T-helper 1 cell treated with Interleukin-12 subunit alpha and Interleukin-12 subunit beta and Interleukin-4 antibody, amounts not matched to agents 30 μg/mL and 1 μg/mL, for 36 hours (primary cell): ENCODE results near the gene PPIB.

Source experiments
- H3K27ac Mint-ChIP-seq: one replicate; pipeline ENCODE4 v1.8.0; 2021; ENCODE audit warnings: mild to moderate bottlenecking, mixed read lengths
- H3K27me3 Mint-ChIP-seq: one replicate; pipeline ENCODE4 v1.8.0; 2021; ENCODE audit warnings: low read depth, mixed read lengths
- H3K36me3 Mint-ChIP-seq: one replicate; pipeline ENCODE4 v1.8.0; 2021; ENCODE audit warnings: low read depth, mixed read lengths
- H3K4me1 Mint-ChIP-seq: one replicate; pipeline ENCODE4 v1.8.0; 2021; ENCODE audit warnings: low read depth, mixed read lengths
- H3K4me3 Mint-ChIP-seq: one replicate; pipeline ENCODE4 v1.8.0; 2021; ENCODE audit warnings: mild to moderate bottlenecking, moderate library complexity, mixed read lengths
- H3K9me3 Mint-ChIP-seq: one replicate; pipeline ENCODE4 v1.8.0; 2021; ENCODE audit warnings: mixed read lengths

PPIB gene

GRCh38 chr15:64166102-64166890 lies 3.5 kb upstream of the PPIB start:
- Mint-ChIP-seq H3K27me3 (no peaks in the 10 kb centered on the region), H3K4me1 (peaks cover 29% of the 10 kb centered on the region), H3K4me3 (no peak overlapping the region), H3K36me3 (peaks cover 18% of the 10 kb centered on the region), H3K27ac (peak overlapping the region; percentile 62), H3K9me3 (no peaks in the 10 kb centered on the region)

- Mint-ChIP-seq H3K27me3 (no peaks in the 10 kb centered on the region), H3K27ac (peak overlapping the region; percentile 98), H3K36me3 (peaks cover 20% of the 10 kb centered on the region), H3K4me3 (peak overlapping the region; percentile 38), H3K9me3 (no peaks in the 10 kb centered on the region), H3K4me1 (peaks cover 37% of the 10 kb centered on the region)
These were observed 1.6 kb upstream of the PPIB start for GRCh38 chr15:64164436-64164835.

DNA sequence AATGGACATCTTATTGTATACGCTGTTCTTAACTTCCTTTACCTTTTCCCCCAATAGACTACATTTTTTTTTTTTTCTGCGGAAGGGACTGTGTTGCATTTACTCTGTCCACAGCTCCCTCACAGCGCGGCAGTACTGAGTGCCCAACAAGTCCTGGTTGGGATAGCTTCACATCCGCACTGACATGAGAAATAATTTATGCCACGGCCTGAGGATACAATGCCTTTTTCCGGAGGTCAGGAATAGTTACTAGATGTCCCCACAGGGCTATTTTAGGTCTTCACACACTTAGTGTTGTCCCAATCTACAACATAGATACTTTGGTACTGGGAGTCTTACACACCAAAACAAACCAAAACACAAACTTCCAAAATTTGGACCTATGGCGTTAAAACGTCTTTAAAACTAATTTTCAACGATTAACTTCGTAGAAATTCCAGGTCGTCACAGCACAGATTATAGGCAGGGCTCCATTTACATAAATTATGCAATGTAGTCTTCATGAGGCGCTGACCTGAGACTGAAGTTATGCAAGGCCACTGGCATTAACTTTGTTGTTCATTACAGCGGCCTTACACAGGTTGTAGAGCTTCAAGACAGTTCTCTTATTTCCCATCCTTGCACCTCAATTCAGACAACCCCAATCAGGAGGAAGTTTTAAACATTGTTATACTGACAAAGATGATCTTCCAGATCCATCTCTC lies 989 bp upstream of the PPIB start:
- no peaks in the 10 kb centered on the region for H3K27me3 Mint-ChIP-seq

GRCh38 chr15:64162478-64162868 lies 349 bp downstream of the PPIB start:
- peaks cover 46% of the 10 kb centered on the region for H3K4me1 Mint-ChIP-seq
- H3K4me3 Mint-ChIP-seq: peak overlapping the region; percentile 85

More for the DNA sequence above, 989 bp upstream of the PPIB start:
- Mint-ChIP-seq H3K27ac (peak overlapping the region; percentile 98), H3K36me3 (peaks cover 26% of the 10 kb centered on the region), H3K4me1 (peaks cover 39% of the 10 kb centered on the region), H3K9me3 (no peaks in the 10 kb centered on the region), H3K4me3 (peak overlapping the region; percentile 93)

DNA sequence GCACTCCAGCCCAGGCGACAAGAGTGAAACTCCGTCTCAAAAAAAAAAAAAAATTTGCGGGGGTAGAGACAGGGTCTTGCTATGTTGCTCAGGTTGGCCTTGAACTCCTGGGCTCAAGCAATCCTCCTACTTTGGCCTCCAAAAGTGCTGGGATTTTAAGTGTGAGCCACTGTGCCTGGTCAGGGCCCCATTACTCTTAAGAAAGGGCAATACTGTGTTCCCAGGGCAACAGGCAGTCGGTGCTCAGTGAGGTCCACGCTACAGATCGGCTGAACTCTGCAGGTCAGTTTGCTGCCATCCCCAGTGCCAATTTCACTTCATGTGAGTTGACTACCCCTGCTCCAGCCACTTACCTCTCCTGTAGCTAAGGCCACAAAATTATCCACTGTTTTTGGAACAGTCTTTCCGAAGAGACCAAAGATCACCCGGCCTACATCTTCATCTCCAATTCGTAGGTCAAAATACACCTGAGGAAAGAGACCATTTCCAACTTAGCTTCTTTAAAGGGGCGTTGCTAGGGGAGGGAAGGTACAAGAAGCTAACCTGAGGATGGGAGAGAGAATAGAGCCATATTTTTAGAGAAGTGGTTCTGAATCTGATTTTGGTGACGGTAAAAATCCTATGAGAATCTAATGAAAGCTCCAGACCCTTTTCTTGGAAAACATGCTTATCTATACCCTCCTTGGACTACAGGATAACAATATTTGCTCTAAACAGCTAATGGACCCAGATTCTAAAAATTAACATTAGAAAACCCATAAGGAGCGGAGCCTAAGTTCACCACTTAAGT lies 939 bp downstream of the PPIB start:
- H3K27ac Mint-ChIP-seq: peak overlapping the region; percentile 87
- H3K27me3 Mint-ChIP-seq: no peaks in the 10 kb centered on the region
- no peaks in the 10 kb centered on the region for H3K9me3 Mint-ChIP-seq
- peaks cover 42% of the 10 kb centered on the region for H3K36me3 Mint-ChIP-seq
- H3K4me1 Mint-ChIP-seq: peaks cover 45% of the 10 kb centered on the region
- peak overlapping the region; percentile 85 for H3K4me3 Mint-ChIP-seq

More at GRCh38 chr15:64162478-64162868, 349 bp downstream of the PPIB start:
- H3K36me3 Mint-ChIP-seq: peaks cover 38% of the 10 kb centered on the region
- no peaks in the 10 kb centered on the region for H3K9me3 Mint-ChIP-seq
- H3K27me3 Mint-ChIP-seq: no peaks in the 10 kb centered on the region
- peak overlapping the region; percentile 87 for H3K27ac Mint-ChIP-seq

- no peak overlapping the region for H3K27ac Mint-ChIP-seq
- no peaks in the 10 kb centered on the region for H3K9me3 Mint-ChIP-seq
- no peak overlapping the region for H3K4me3 Mint-ChIP-seq
- H3K36me3 Mint-ChIP-seq: peaks cover 54% of the 10 kb centered on the region
- H3K4me1 Mint-ChIP-seq: peaks cover 29% of the 10 kb centered on the region
- peaks cover under 1% of the 10 kb centered on the region for H3K27me3 Mint-ChIP-seq
These were observed 4.3 kb downstream of the PPIB start for GRCh38 chr15:64158363-64159134.

- peaks cover 8% of the 10 kb centered on the region for H3K27me3 Mint-ChIP-seq
- peaks cover 33% of the 10 kb centered on the region for H3K4me1 Mint-ChIP-seq
- H3K9me3 Mint-ChIP-seq: no peaks in the 10 kb centered on the region
- H3K36me3 Mint-ChIP-seq: peaks cover 53% of the 10 kb centered on the region
- no peak overlapping the region for H3K27ac Mint-ChIP-seq
- no peak overlapping the region for H3K4me3 Mint-ChIP-seq
These were observed 5.2 kb downstream of the PPIB start for GRCh38 chr15:64157599-64158125.

DNA sequence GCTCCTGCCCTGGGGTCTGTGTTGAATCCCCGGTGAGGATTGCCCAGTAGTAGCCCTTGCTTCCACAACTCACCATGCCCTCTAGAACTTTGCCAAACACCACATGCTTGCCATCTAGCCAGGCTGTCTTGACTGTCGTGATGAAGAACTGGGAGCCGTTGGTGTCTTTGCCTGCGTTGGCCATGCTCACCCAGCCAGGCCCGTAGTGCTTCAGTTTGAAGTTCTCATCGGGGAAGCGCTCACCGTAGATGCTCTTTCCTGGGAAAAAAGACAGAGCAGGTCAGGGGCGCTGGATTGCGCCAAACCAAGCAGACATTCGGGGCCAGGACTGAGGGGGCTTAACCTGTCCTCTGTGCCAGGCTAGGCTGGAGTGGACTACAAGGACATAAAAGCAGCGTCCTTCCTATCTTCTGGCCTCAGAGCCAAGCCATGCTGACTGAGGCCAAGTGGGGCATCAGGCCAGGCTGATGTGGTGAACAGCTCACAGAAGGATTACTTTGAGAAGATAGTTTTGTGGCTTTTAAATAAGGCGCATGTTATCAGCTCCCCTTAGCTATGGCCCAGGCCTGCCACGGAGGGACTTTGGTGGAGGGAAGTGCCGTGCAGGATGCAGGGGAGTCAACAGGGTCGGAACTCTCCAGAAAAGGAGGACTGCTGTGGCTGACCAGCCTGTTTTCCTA lies 6.0 kb downstream of the PPIB start:
- H3K36me3 Mint-ChIP-seq: peaks cover 47% of the 10 kb centered on the region
- H3K27me3 Mint-ChIP-seq: peaks cover 12% of the 10 kb centered on the region
- H3K4me3 Mint-ChIP-seq: no peak overlapping the region
- no peaks in the 10 kb centered on the region for H3K9me3 Mint-ChIP-seq
- H3K4me1 Mint-ChIP-seq: peaks cover 30% of the 10 kb centered on the region
- H3K27ac Mint-ChIP-seq: no peak overlapping the region

DNA sequence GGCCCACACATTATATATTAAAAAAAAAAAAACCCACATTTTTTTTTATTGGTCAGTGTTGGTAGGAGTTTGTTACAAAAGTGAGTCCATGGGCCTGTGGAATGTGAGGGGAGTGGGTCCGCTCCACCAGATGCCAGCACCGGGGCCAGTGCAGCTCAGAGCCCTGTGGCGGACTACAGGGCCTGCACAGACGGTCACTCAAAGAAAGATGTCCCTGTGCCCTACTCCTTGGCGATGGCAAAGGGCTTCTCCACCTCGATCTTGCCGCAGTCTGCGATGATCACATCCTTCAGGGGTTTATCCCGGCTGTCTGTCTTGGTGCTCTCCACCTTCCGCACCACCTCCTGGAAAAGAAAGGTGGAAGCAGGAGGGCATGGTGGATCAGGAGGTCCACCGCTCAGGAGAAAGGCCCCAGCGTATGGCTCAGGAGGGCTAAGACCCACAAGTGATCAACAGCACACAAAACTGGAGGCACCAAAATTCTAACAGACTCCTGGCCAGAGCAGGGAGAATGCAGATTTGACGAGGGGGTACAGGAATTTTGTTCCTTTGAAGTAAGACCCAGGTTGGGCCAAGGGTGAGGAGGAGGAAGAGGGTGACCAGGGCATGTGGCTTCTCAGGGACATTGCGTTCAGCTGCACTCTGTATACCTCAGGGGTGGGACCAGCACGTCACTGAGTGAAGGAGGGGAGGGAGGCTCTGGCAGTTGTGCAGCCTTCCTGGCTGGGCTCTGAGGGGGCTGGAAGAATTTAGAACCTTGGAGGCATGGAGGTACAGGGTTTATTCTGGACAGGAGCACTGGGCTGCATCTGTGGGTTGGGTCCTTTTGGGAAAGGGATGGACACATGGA lies 6.8 kb downstream of the PPIB start:
- Mint-ChIP-seq H3K36me3 (peaks cover 44% of the 10 kb centered on the region), H3K9me3 (no peaks in the 10 kb centered on the region), H3K4me1 (peaks cover 27% of the 10 kb centered on the region), H3K27ac (no peak overlapping the region), H3K4me3 (no peak overlapping the region), H3K27me3 (peaks cover 12% of the 10 kb centered on the region)

DNA sequence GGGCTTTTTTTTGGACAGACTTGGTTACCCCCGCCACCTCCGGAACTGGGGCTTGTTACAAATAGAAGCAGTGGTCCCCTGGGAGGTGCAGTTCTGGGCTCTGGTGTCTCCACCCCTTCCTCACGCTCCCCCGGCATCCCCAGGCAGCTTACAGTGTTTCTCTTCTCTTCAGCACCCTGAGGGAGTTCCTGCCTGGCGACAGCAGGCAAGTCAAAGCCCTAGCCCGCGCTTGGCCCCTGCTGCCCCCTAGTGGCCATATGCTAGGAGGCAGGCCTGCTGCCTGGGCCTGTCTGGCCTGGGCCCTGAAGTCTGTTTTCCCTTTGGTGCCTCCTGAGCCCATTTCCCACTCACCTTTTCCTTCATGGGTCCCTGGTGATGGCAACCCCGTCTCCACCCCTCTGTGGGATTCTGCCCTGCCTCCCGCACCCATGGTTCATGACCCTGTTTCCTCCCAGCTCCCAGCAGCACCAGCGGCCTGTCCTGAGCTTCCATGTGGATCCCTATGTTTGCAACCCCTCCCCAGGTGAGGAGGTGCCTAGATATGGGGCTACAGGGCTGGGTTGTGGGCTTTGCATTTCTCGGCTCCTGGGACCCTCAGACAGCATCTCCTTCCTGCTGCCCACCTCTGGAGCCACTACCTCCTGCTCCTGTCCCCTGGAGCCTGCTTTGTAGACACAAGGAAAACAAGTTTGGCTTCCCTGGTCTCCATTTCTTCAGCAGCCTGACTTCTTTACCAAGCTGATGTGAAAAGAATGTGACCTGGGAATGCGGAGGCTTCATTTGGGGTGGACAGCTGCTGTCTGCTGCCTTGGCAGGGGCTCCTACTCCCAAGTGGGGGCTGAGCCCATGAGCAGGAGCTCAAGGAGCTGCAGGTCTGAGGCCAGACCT lies 9.1 kb downstream of the PPIB start:
- Mint-ChIP-seq H3K4me1 (peaks cover 30% of the 10 kb centered on the region), H3K36me3 (peaks cover 33% of the 10 kb centered on the region)

DNA sequence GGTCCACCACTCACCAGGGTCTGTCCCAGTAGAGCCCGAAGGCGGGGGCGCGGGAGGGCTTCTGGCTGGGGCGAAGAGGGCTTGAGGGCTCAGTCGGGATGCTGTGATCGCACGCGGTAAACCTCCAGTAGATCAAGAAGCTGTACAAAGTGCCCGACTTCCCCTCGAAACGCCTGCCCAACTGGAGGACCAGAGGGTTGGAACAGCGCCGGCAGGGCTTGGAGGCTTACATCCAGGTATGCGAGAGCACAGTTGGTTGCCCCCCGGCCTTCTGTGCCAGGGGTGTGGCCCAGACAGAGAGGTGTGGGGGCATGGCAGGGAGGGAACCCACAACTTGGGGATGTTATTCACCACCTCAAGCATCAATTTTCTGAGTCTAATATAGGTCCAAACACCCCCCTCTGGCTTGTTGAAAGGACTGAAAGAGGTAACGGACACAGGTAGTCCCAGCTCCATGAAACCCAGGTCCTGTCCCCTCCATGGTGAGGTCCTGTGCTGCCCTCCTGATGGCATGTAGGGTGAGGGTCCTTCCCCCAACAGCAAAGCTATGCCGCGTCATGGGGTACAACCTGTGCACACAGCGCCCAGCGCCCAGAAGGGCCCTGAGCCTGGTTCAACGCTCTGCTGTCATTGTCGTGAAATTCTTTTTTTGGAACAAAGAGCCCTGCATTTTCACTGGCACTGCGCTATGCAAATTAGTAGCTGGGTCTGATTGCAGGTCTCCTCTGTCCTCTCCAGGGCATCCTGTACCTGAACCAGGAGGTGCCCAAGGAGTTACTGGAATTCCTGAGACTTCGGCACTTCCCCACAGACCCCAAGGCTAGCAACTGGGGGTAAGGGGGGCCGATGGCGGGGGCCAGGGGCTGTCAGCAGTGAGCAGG lies 10.1 kb downstream of the PPIB start:
- Mint-ChIP-seq H3K4me3 (peak overlapping the region; percentile 42), H3K36me3 (peaks cover 24% of the 10 kb centered on the region), H3K27ac (no peak overlapping the region)

More for the DNA sequence above, 9.1 kb downstream of the PPIB start:
- peak overlapping the region; percentile 21 for H3K27ac Mint-ChIP-seq
- no peaks in the 10 kb centered on the region for H3K9me3 Mint-ChIP-seq
- peak overlapping the region; percentile 77 for H3K4me3 Mint-ChIP-seq
- H3K27me3 Mint-ChIP-seq: peaks cover 12% of the 10 kb centered on the region

More for the DNA sequence above, 10.1 kb downstream of the PPIB start:
- Mint-ChIP-seq H3K9me3 (no peaks in the 10 kb centered on the region), H3K27me3 (peaks cover 12% of the 10 kb centered on the region), H3K4me1 (peaks cover 24% of the 10 kb centered on the region)
